HEK293 (cell line): ENCODE data around the gene STARD13.

ENCODE experiments used
- CTCF ChIA-PET: fragments of 350-600 bp; formaldehyde crosslinking; extraction: SDS; loops from one replicate; lab custom pipeline; 2021; ENCODE audit warnings: antibody characterized with exemption; lab: Yijun Ruan, JAX
- POLR2A ChIA-PET: fragments of 300-600 bp; formaldehyde crosslinking; extraction: SDS; loops from one replicate; lab custom pipeline; 2020; ENCODE audit warnings: antibody characterized with exemption, inconsistent platforms; lab: Yijun Ruan, JAX
- H3K27ac ChIP-seq: fragments of 200-500 bp; sonication (Bioruptor generic); 2 replicates; pipeline ENCODE4 v1.5.1; 2014; ENCODE audit warnings: low read depth, low read length, control low read depth, inconsistent platforms; ENCODE audit errors: extremely low read depth
- H3K36me3 ChIP-seq, 2 experiments: fragments of 200-500 bp in 1 of 2; sonication (Bioruptor generic) in 1 of 2; 1 replicate in 1 of 2; 2 replicates in 1 of 2; pipeline ENCODE4 v1.5.1; 2014 to 2017; ENCODE audit warnings: inconsistent platforms in 2 of 2, low read length in 2 of 2; ENCODE audit not compliant: control insufficient read depth in 2 of 2, insufficient read depth in 1 of 2
- H3K4me1 ChIP-seq: fragments of 200-500 bp; sonication (Bioruptor generic); 2 replicates; pipeline ENCODE4 v1.5.1; 2014; ENCODE audit warnings: mild to moderate bottlenecking, low read length, inconsistent platforms; ENCODE audit not compliant: control insufficient read depth, insufficient read depth
- H3K4me3 ChIP-seq: 2 replicates; pipeline ENCODE4 v1.5.1; 2011; ENCODE audit warnings: low read depth, mild to moderate bottlenecking, control low read depth, low read length, moderate library complexity
- H3K9me3 ChIP-seq: fragments of 200-500 bp; sonication (Bioruptor generic); 2 replicates; pipeline ENCODE4 v1.5.1; 2014; ENCODE audit warnings: low read depth, low read length, inconsistent platforms; ENCODE audit not compliant: control insufficient read depth, insufficient read depth
- EGR2 ChIP-seq: fragments of 450-650 bp; formaldehyde crosslinking; IDR thresholded peaks from 2 replicates; pipeline ENCODE4 v1.5.1; 2016; ENCODE audit warnings: low read depth, missing biosample characterization, missing genetic modification characterization
- RBAK ChIP-seq: fragments of 450-650 bp; formaldehyde crosslinking; IDR thresholded peaks from 2 replicates; pipeline ENCODE4 v1.5.1; 2016; ENCODE audit warnings: missing biosample characterization, missing genetic modification characterization
- SETDB1 ChIP-seq: IDR thresholded peaks from one replicate; pipeline ENCODE4 v1.6.1; 2017; ENCODE audit warnings: mild to moderate bottlenecking, low read length, moderate library complexity, mixed read lengths; ENCODE audit not compliant: insufficient read length
- SP2 ChIP-seq: fragments of 450-650 bp; formaldehyde crosslinking; IDR thresholded peaks from 2 replicates; pipeline ENCODE4 v1.5.1; 2016; ENCODE audit warnings: missing biosample characterization, missing genetic modification characterization
- ZBTB21 ChIP-seq: fragments of 450-650 bp; formaldehyde crosslinking; IDR thresholded peaks from 2 replicates; pipeline ENCODE4 v1.5.1; 2017; ENCODE audit warnings: missing biosample characterization, missing genetic modification characterization
- ZBTB7A ChIP-seq: fragments of 450-650 bp; formaldehyde crosslinking; IDR thresholded peaks from 2 replicates; pipeline ENCODE4 v1.5.1; 2016; ENCODE audit warnings: low read depth, missing biosample characterization, missing genetic modification characterization
- ZFP3 ChIP-seq: fragments of 450-650 bp; formaldehyde crosslinking; IDR thresholded peaks from 2 replicates; pipeline ENCODE4 v1.5.1; 2016; ENCODE audit warnings: low read depth, missing biosample characterization, missing genetic modification characterization
- ZNF174 ChIP-seq: fragments of 450-650 bp; formaldehyde crosslinking; IDR thresholded peaks from 2 replicates; pipeline ENCODE4 v1.5.0; 2017; ENCODE audit warnings: missing biosample characterization, mild to moderate bottlenecking, missing genetic modification characterization
- ZNF211 ChIP-seq: fragments of 450-650 bp; formaldehyde crosslinking; IDR thresholded peaks from 2 replicates; pipeline ENCODE4 v1.5.1; 2016; ENCODE audit warnings: low read depth, missing biosample characterization, missing genetic modification characterization
- ZNF23 ChIP-seq: fragments of 450-650 bp; formaldehyde crosslinking; IDR thresholded peaks from 2 replicates; pipeline ENCODE4 v1.5.1; 2016; ENCODE audit warnings: missing biosample characterization, missing genetic modification characterization, borderline replicate concordance
- ZNF510 ChIP-seq: fragments of 450-650 bp; formaldehyde crosslinking; IDR thresholded peaks from 2 replicates; pipeline ENCODE4 v1.5.1; 2018; ENCODE audit warnings: mild to moderate bottlenecking, missing genetic modification characterization, missing biosample characterization; ENCODE audit not compliant: insufficient replicate concordance
- ZNF544 ChIP-seq: fragments of 450-650 bp; formaldehyde crosslinking; IDR thresholded peaks from 2 replicates; pipeline ENCODE4 v1.5.0; 2017; ENCODE audit warnings: missing biosample characterization, missing genetic modification characterization
- ZNF623 ChIP-seq: fragments of 450-650 bp; formaldehyde crosslinking; IDR thresholded peaks from 2 replicates; pipeline ENCODE4 v1.5.1; 2016; ENCODE audit warnings: missing biosample characterization, missing genetic modification characterization
- ZNF768 ChIP-seq: fragments of 450-650 bp; formaldehyde crosslinking; IDR thresholded peaks from 2 replicates; pipeline ENCODE4 v1.5.1; 2018; ENCODE audit warnings: missing biosample characterization, mild to moderate bottlenecking, missing genetic modification characterization
- TF ChIP-seq, protein P1 (sequence below): fragments of 450-650 bp; formaldehyde crosslinking; IDR thresholded peaks from 2 replicates; pipeline ENCODE4 v1.5.1; 2016; ENCODE audit warnings: missing biosample characterization, missing genetic modification characterization
- TF ChIP-seq, protein P2 (sequence below): fragments of 450-650 bp; formaldehyde crosslinking; IDR thresholded peaks from 2 replicates; pipeline ENCODE4; 2016; ENCODE audit warnings: missing biosample characterization, missing genetic modification characterization
- TF ChIP-seq, protein P3 (sequence below): fragments of 450-650 bp; formaldehyde crosslinking; IDR thresholded peaks from 2 replicates; pipeline ENCODE4 v1.5.1; 2016; ENCODE audit warnings: missing biosample characterization, missing genetic modification characterization
- TF ChIP-seq, protein P4 (sequence below): fragments of 450-650 bp; formaldehyde crosslinking; IDR thresholded peaks from 2 replicates; pipeline ENCODE4 v1.5.1; 2016; ENCODE audit warnings: missing biosample characterization, missing genetic modification characterization, borderline replicate concordance
- TF ChIP-seq, protein P5 (sequence below): fragments of 450-650 bp; formaldehyde crosslinking; IDR thresholded peaks from 2 replicates; pipeline ENCODE4 v1.5.1; 2017; ENCODE audit warnings: missing biosample characterization, missing genetic modification characterization
- TF ChIP-seq, protein P6 (sequence below): fragments of 450-650 bp; formaldehyde crosslinking; IDR thresholded peaks from 2 replicates; pipeline ENCODE4 v1.5.1; 2016; ENCODE audit warnings: missing biosample characterization, missing genetic modification characterization

The STARD13 gene

DNA sequence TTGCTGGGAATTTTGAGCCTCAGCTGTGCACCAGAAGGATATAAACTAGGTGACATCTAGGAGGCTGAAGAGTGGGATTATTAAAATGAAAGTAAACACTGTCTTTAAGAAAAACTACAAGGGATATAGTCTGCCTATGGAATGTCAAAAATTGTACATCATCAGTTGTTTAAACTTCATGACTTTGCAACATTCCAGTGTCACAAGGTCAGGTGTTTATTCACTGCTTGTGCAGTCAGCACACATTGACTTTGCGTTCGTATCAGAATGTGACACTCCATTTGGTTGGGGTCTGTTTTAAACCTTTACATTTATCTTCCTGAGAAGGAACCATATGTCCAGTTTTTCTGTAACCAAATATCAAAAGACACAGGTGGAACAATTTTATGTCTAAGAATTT lies 183.7 kb downstream of the STARD13 start:
- Histone ChIP-seq H3K9me3 (no peaks in the 10 kb centered on the region), H3K36me3 (peaks cover 0 to 12% of the 10 kb centered on the region in 2 experiments; a peak in 1 of 3 replicates), H3K27ac (no peak overlapping the region), H3K4me1 (no peaks in the 10 kb centered on the region), H3K4me3 (no peak overlapping the region)
- TF ChIP-seq ZNF768 (tag by site-specific recombination) (no peak), ZBTB7A (tag by site-specific recombination) (no peak), ZNF174 (tag by site-specific recombination) (no peak), SP2 (no peak), ZNF23 (tag by site-specific recombination) (no peak), EGR2 (tag by site-specific recombination) (no peak), ZNF211 (tag by site-specific recombination) (no peak), ZNF623 (tag by site-specific recombination) (no peak)
- TF ChIP-seq, protein P1, sequence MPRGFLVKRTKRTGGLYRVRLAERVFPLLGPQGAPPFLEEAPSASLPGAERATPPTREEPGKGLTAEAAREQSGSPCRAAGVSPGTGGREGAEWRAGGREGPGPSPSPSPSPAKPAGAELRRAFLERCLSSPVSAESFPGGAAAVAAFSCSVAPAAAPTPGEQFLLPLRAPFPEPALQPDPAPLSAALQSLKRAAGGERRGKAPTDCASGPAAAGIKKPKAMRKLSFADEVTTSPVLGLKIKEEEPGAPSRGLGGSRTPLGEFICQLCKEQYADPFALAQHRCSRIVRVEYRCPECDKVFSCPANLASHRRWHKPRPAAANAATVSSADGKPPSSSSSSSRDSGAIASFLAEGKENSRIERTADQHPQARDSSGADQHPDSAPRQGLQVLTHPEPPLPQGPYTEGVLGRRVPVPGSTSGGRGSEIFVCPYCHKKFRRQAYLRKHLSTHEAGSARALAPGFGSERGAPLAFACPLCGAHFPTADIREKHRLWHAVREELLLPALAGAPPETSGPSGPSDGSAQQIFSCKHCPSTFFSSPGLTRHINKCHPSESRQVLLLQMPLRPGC (tag by site-specific recombination), result no peak
- TF ChIP-seq, protein P2, sequence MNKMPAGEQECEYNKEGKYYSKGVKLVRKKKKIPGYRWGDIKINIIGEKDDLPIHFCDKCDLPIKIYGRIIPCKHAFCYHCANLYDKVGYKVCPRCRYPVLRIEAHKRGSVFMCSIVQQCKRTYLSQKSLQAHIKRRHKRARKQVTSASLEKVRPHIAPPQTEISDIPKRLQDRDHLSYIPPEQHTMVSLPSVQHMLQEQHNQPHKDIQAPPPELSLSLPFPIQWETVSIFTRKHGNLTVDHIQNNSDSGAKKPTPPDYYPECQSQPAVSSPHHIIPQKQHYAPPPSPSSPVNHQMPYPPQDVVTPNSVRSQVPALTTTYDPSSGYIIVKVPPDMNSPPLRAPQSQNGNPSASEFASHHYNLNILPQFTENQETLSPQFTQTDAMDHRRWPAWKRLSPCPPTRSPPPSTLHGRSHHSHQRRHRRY, result no peak
- TF ChIP-seq, protein P3, sequence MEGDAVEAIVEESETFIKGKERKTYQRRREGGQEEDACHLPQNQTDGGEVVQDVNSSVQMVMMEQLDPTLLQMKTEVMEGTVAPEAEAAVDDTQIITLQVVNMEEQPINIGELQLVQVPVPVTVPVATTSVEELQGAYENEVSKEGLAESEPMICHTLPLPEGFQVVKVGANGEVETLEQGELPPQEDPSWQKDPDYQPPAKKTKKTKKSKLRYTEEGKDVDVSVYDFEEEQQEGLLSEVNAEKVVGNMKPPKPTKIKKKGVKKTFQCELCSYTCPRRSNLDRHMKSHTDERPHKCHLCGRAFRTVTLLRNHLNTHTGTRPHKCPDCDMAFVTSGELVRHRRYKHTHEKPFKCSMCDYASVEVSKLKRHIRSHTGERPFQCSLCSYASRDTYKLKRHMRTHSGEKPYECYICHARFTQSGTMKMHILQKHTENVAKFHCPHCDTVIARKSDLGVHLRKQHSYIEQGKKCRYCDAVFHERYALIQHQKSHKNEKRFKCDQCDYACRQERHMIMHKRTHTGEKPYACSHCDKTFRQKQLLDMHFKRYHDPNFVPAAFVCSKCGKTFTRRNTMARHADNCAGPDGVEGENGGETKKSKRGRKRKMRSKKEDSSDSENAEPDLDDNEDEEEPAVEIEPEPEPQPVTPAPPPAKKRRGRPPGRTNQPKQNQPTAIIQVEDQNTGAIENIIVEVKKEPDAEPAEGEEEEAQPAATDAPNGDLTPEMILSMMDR (tag by site-specific recombination), result no peak
- POLR2A ChIA-PET, result no interaction called here
- CTCF ChIA-PET, result no interaction called here

DNA sequence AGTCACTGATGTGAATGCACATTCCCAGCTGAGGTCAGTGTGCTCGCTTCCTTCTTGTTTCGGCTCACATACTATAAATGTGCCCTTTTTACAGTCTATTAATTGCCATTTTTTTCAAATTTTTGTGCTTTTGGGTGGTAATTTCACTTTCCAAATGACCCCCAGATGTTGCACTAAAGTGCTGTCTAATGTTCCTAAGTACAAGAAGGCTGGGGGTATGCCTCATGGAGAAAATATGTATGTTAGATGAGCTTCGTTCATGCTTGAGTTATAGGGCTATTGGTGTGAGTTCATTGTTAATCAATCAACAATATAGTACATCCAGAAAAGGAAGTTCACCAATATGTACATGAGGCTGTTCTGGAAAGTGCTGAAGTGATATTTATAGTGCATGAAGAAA lies 184.7 kb downstream of the STARD13 start:
- CTCF ChIA-PET, result interaction anchor here (0.7 kb wide), 1 partner anchor 520 kb away, joined by 3 read pairs; no protein-coding TSS in a partner anchor
- no peaks in the 10 kb centered on the region for H3K9me3 ChIP-seq
- peaks cover 0 to 7% of the 10 kb centered on the region in 2 experiments; a peak in 1 of 3 replicates for H3K36me3 ChIP-seq
- POLR2A ChIA-PET, result no interaction called here
- no peak overlapping the region for H3K27ac ChIP-seq
- TF ChIP-seq ZNF544 (tag by site-specific recombination), result no peak
- no peak for TF ChIP-seq ZFP3 (tag by site-specific recombination)
- no peak for TF ChIP-seq RBAK
- no peak for TF ChIP-seq ZBTB21 (tag by site-specific recombination)
- TF ChIP-seq, protein P4, sequence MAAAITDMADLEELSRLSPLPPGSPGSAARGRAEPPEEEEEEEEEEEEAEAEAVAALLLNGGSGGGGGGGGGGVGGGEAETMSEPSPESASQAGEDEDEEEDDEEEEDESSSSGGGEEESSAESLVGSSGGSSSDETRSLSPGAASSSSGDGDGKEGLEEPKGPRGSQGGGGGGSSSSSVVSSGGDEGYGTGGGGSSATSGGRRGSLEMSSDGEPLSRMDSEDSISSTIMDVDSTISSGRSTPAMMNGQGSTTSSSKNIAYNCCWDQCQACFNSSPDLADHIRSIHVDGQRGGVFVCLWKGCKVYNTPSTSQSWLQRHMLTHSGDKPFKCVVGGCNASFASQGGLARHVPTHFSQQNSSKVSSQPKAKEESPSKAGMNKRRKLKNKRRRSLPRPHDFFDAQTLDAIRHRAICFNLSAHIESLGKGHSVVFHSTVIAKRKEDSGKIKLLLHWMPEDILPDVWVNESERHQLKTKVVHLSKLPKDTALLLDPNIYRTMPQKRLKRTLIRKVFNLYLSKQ, result no peak
- H3K4me1 ChIP-seq, result no peaks in the 10 kb centered on the region
- H3K4me3 ChIP-seq, result no peak overlapping the region

DNA sequence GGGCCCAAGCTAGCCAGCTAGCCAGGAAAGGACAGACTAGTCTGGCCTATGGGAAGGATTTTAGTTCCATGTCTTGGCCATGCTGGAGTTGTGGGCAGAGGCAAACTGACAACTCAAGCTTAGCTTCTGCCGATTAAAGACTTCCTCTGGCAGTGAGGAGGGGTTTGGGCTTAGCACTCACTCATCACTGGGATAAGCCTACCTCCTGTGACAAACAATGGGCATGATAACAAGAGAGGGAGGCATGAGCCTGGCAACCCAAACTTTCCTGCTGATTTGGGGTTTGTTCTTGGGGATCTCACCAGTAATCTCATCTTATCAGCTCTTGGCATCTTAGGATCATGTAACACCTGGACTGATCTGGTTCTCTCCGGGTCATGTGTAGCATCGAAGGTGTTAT lies 185.7 kb downstream of the STARD13 start:
- Histone ChIP-seq H3K4me3 (no peak overlapping the region), H3K4me1 (no peaks in the 10 kb centered on the region), H3K36me3 (no peaks in the 10 kb centered on the region), H3K9me3 (no peaks in the 10 kb centered on the region), H3K27ac (no peak overlapping the region)
- CTCF ChIA-PET, result interaction anchor here (1.3 kb wide), 1 partner anchor 10 kb away, joined by 3 read pairs; no protein-coding TSS in a partner anchor
- TF ChIP-seq SETDB1, result no peak
- TF ChIP-seq, protein P5, sequence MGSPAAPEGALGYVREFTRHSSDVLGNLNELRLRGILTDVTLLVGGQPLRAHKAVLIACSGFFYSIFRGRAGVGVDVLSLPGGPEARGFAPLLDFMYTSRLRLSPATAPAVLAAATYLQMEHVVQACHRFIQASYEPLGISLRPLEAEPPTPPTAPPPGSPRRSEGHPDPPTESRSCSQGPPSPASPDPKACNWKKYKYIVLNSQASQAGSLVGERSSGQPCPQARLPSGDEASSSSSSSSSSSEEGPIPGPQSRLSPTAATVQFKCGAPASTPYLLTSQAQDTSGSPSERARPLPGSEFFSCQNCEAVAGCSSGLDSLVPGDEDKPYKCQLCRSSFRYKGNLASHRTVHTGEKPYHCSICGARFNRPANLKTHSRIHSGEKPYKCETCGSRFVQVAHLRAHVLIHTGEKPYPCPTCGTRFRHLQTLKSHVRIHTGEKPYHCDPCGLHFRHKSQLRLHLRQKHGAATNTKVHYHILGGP (tag by site-specific recombination), result no peak
- TF ChIP-seq, protein P6, sequence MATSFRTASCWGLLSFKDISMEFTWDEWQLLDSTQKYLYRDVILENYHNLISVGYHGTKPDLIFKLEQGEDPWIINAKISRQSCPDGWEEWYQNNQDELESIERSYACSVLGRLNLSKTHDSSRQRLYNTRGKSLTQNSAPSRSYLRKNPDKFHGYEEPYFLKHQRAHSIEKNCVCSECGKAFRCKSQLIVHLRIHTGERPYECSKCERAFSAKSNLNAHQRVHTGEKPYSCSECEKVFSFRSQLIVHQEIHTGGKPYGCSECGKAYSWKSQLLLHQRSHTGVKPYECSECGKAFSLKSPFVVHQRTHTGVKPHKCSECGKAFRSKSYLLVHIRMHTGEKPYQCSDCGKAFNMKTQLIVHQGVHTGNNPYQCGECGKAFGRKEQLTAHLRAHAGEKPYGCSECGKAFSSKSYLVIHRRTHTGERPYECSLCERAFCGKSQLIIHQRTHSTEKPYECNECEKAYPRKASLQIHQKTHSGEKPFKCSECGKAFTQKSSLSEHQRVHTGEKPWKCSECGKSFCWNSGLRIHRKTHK (tag by site-specific recombination), result no peak
- TF ChIP-seq ZNF510 (tag by site-specific recombination), result no peak
- TF ChIP-seq, protein P3 (tag by site-specific recombination), result no peak
- TF ChIP-seq, all 188 proteins: peak for 0
- POLR2A ChIA-PET, result no interaction called here
